ENCODE data around the gene CPA4.

GRCh38 chr7:130289478-130289877, 3.5 kb upstream of the CPA4 start:
- no peak for TF ChIP-seq CTCF (IDR thresholded peaks at IDR 0.05)
- no peak for TF ChIP-seq POLR2A (IDR thresholded peaks at IDR 0.05)
